GM12873 (cell line): Measurements from ENCODE around the gene GABBR2.

Experiments
- TF ChIP-seq, protein P1 (sequence below): IDR thresholded peaks from 2 replicates; pipeline ENCODE4 v1.5.1; 2012; ENCODE audit warnings: low read depth, mild to moderate bottlenecking, moderate library complexity, low read length, control low read depth; ENCODE audit not compliant: insufficient read depth; ENCODE audit errors: missing control alignments

The GABBR2 gene

DNA sequence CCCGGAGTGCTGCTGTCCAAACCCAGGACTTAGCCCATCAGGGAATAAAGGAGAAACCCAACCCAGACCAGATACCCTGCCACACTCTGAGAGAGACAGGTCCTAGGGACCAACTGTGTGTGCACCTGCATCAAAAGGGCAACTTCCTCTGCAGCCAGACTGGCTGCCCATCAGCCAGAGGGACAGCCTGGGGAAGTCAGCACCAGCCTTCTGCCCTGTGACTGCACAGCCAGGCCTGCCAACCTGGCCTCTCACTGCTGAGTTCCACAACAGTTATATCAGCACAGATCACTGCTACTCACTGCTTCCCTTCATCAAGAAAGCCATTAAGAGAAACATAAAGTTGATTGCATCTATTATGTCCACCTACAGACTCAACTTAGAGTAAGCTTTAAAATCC, 18.0 kb downstream of the GABBR2 start:
- TF ChIP-seq, protein P1, sequence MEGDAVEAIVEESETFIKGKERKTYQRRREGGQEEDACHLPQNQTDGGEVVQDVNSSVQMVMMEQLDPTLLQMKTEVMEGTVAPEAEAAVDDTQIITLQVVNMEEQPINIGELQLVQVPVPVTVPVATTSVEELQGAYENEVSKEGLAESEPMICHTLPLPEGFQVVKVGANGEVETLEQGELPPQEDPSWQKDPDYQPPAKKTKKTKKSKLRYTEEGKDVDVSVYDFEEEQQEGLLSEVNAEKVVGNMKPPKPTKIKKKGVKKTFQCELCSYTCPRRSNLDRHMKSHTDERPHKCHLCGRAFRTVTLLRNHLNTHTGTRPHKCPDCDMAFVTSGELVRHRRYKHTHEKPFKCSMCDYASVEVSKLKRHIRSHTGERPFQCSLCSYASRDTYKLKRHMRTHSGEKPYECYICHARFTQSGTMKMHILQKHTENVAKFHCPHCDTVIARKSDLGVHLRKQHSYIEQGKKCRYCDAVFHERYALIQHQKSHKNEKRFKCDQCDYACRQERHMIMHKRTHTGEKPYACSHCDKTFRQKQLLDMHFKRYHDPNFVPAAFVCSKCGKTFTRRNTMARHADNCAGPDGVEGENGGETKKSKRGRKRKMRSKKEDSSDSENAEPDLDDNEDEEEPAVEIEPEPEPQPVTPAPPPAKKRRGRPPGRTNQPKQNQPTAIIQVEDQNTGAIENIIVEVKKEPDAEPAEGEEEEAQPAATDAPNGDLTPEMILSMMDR: no peak

DNA sequence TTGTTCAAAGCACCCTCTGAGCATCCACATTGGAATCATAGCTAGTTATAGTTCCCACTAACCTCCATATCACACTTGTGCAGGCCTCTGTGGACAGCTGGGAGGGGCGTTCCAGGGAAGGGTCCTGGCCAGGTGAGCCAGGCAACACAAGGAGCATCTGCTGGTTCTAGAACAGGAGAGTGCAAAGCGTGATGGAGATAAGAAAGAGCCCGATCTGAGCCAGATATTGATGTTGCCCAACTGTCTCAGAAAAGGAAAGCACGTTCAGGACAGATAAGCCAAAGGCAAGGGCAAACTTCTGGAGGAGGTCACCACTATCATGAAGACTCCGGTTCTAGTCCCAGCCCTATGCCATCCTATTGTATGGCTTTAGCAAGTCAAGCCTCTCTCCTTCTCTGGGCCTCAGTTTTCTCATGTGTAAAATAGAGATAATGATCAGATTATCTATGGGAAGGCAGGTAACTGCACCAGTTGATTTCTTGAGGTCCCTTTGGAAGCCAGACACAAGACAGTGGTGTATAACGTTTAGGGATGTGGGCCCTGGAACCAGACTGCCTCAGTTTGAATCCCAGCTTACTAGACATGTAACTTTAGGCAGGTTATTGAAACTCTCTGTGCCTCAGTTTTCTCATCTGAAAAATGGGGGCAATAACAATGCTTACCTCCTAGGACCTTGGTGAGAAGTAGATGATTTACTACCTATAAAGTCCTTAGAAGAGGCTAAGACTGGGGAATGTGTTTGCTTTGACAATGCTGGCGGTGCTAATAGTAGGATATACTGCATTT, 19.8 kb downstream of the GABBR2 start:
- TF ChIP-seq, protein P1: no peak

DNA sequence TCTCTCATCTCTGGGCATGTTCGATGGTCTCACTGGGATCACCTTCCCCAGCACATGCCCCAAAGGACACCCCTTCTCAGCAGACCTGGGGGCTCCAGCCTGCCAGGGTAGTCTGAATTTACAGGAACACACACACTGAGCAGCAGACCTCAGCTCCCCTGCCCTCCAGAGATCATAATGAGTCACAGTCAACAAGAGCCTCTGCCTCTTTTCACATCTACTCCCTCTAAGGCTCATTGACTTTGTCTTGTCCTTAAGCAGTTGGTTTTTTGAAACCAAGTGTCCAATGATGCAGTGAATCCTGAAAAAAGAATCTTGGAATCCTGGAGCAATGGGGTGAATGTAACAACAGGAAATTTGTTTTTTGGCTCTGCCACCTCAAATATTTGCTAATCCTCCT, 20.8 kb downstream of the GABBR2 start:
- TF ChIP-seq, protein P1: no peak

DNA sequence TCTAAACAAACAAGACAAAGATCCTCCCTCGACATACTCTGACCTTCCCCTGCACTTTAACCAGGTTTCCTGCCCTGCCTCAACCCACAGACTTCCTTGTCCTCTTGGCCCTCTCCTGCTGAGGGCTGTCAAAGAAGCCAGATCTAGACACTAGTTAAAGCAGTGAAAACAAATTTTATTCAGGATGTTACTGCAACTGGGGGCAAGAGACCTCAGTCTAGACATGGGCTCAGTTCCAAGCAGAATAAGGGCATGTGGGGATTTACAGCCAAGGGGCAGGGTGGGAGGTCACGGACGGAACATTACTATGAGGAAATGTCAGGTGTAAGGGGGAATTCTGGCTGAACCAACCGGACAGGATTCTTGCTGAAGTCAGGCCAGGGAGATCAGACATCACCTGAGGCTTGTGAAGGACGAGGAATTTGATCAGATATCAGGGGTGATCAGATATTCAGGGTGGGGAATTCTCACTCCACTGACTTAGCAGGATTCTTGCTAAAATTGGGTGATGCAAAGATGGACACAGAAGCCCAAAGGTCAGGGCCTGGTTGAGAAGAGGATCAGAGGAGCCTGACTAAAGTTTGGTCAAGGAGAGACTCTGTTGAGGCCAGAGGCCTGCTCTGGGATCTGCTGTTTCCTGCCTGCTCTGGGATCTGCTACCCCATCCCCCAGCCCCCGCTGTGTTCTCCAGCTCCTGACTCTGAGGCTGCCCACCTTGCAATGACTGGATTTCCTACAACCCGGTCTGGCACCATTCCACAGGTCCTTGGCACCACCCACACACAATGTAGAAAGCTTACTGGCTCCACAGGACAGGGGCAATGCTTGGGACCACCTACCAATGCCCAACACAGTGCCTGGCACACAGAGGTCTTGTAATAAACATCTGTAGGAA, 21.5 kb downstream of the GABBR2 start:
- TF ChIP-seq, protein P1: no peak

DNA sequence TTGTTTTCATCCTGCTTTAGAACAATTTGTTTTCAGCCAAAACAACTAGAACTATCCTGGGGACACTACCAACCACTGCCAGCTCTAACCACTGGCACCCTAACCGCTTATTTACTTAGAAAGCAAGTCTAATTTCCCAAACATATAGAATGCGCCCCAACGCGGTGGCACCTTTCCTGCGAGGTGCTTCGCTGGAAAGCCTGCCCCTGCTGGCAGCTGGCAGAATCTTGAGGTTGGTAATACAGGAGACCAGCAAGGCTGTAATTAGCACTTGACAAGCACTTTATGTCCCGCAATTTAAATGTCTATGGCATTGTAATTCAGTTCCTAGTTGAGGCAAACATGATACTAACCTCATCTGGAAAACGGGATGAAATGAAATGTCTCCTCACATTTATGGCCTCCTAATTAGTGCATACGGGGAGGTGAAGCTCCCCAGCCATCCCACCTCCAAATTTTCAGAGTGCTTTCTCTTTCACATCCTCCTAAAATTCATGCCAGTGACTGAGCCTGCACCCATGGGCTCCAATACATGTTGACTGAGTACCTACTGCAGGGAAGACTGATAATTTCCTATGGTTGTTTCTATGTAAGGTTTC, 30.4 kb downstream of the GABBR2 start:
- TF ChIP-seq, protein P1: peak; percentile 70

DNA sequence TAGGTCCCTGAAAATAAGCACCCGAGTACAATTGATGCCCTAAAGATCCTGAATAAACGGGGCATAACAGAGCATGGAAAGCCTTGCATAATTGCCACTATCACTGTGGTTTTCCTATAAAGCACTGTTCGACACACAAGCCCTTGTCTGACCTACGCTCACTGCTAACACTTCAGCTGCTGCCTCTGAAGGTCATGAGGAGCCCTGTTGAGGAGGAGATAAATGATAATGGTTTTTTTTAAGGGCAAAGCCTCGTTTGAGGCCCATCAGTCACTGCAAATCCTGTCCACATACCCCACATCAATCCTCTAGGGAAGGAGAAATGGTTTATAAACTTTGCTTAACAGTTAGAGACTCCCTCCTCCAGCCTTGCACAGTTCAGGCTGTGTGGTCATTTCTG, 35.1 kb downstream of the GABBR2 start:
- TF ChIP-seq, protein P1: no peak
